ENCODE data around the gene KRT17.
"Not testable (repeated sequence)": the region's sequence is repeated elsewhere in the genome, so short reads cannot be mapped to it uniquely, and the experiment has no call there.

Gene KRT17

DNA sequence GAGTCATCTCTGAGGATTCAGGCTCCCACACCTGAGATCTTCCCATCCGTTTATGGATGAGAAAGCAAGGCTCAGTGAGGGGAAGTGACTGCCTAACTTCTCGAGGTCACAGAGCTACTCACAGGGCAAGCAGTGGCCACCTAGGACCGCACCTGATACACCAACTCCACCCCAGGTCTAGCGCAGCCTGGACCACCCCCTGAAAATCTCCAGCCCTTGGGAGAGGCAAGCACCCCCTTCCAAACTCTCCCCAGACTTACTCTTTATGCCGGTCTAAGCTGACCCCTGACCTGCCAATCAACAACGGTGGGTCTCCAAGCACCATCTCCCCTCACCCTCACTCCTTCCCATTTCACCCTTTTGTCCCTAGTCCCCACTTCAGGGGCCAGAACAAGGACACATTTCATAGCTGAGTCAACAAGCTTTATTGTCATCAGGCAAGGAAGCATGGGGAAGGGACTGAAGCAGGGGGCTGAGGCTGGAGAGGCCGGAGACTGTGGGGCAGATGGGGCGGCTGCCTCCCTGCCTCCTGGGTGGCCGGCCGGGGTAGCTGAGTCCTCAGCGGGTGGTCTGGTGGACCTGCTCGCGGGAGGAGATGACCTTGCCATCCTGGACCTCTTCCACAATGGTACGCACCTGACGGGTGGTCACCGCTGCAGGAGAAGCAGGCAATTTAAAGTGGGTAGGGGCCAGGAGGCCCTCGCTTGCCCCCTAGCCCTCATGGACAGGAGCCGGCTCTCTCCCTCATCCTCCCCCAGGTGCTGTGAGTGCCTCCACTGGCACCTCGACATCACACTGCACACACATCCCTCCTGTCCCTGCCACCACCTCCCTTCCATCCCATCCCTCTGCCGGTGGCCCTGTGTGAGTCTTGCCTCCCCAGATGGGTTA is 5.1 kb downstream of the KRT17 start:
- FAIRE-seq, result no peak

- no peak for FAIRE-seq
These were observed 5.9 kb downstream of the KRT17 start for GRCh38 chr17:41618341-41619035.

DNA sequence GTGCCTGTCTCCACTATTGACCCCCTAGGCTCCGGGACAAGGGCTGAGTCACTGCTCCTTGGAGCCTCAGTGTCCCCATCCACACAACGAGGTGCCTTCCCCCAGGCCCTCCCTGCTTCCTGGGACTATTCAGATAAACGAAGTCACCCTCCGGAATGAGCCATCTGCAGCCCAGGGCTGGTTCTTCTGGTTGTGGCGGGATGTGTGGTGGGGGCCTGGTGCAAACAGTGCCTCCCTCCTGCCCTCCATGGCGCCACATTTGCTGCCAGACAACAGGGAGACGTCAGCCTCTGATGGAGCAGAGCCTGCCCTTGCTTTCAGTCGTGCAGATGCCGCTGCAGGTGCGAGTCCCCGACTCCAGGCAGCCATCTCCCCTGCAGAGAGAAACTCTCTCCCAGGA is 6.7 kb downstream of the KRT17 start:
- no peak for FAIRE-seq

GRCh38 chr17:41617136-41617535 is 7.2 kb downstream of the KRT17 start:
- FAIRE-seq, result no peak

DNA sequence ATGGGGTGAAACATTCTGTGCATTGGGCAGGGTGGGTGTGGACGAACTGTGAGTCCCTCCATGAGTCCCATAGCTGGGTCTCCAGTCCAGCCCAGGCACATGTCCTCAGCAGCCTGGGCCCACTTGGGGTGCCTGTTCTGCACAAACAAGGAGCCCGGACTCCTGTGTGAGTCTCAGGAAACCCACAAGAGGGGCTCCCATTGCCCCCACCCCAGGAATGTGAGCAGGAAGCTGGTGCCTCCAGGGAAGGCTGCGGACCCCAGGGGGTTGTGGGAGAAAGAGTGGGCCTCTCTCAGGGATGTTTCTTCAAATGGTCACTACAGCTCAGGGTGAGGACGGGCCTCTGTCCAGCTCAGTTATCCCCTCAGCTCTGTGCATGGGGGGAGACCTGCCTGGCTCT is 7.9 kb downstream of the KRT17 start:
- FAIRE-seq, result not testable (repeated sequence)

GRCh38 chr17:41615454-41615853 is 8.9 kb downstream of the KRT17 start:
- FAIRE-seq, result no peak

- FAIRE-seq, result not testable (repeated sequence)
These were observed 9.6 kb downstream of the KRT17 start for GRCh38 chr17:41614767-41615166.

DNA sequence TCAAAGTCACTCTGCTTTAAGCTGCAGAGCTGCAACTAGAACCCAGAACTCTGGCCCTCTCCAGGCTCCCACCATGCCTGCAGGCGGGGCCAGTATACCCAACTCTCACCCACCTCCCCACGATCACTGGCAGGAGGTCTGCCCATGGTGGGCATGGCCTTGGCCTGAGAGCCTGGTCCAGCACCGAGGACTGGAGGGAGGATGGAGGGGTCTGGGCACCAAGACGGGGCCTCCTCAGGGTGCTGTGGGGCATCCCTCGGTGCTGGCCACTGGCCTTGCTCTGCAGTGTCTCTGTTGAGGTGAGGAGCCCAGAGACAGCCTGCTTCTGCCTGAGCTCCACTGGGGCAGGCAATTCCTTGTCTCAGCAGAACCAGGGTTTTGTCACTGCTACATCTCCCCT is 10.3 kb downstream of the KRT17 start:
- FAIRE-seq, result no peak

DNA sequence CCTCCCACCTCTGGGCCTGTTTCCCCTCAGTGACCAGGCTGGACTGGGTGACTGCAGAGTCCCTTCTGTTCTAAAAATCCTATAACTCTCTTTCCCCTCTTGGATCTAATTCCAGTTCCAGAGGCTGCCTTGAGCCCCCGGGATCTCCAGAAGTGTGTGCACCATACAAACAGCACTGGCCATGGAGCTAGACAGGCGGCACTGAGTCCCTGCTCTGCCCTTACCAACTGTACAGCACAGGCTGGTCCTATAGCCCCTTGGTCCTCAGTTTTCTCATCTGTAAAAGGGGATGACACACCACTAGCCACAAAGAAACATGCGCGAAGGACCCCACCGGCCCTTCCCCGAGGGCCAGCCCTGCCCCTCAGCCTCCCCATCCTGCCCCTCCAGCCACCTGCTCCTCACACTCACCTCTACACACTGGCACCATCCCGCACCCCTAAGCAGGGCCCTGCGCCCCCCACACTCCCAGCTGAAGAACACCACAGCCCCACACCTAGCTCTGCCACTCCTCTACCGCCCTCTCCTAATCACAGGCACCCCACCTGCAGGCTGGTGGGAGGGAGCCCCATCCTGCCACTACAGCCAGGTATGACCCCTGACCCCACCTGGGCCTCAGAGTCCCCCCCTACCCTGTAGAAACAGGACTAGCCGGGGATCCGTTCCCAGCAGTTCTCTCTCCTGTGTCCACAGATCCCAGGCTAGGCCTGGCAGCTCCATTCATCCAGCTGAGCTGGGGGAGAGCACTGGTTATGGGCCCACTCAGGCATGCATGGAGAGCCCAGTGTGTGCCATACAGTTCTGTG is 10.9 kb downstream of the KRT17 start:
- no peak for FAIRE-seq

GRCh38 chr17:41612376-41613160 is 11.8 kb downstream of the KRT17 start, which contains the start of gene KRT16:
Gene KRT16, minus strand, starts transcription at chr17:41612767. Its CDS starts 79 bp downstream, at chr17:41612688.
- not testable (repeated sequence) for FAIRE-seq

DNA sequence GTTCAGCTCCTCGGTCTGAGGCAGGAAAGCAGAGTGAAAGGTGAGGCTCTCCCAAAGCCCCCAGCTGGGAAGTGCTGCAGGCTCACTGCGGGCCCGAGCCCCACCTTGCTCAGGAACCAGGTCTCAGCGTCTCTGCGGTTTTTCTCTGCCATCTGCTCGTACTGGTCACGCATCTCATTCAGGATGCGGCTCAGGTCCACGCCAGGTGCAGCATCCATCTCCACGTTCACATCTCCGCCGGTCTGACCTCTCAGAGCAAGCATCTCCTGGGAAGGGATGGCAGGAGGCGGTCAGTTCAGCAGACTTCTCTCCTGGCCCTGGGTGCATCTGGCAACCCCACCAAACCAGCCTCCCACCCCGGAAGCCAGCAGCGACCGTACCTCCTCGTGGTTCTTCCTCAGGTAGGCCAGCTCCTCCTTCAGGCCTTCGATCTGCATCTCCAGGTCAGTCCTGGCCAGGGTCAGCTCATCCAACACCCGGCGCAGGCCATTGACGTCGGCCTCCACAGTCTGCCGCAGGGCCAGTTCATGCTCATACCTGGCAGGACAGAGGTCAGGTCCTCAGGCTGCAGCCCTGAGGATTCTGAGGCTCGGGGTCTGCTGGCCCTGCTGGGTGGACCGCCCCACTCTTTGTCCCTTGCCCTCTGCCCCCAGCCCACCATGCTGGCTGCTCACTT is 13.3 kb downstream of the KRT17 start:
- FAIRE-seq, result no peak

DNA sequence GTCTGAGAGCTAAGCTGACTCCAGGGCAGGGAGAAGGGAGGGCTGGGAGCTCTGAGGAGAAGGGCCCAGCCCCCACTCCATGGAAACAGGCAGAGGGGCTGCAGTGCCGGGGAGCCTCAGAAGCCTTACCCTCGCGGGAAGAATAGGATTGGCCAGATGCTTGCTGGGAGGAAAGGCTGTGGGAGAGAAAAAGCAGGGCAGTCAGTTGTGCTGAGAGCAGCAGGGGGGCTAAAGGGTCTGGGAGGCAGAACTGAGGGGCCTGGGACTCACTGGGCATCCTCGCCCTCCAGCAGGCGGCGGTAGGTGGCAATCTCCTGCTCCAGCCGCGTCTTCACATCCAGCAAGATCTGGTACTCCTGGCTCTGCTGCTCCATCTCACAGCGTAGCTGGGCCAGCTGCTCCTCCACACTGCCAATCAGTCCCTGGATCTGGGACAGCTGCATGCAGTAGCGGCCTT is 14.3 kb downstream of the KRT17 start:
- not testable (repeated sequence) for FAIRE-seq

DNA sequence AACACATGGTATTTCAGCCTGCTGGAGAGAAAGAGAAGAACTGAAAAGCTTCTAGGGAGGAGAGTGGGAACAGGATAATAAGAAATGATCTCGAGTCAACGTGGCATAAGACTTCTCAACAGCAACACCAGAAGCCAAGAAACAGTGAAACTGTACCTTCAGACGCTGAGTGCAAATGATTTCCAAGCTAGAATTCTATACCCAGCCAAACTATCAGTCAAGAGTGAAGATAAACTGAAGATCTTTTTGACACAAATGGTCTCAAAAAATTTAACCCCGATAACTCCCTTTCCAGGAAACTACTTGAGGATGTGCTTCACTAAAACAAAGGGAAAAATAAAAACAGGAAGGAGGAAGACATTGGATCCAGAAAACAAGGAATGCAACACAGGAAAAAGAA is 17.4 kb downstream of the KRT17 start:
- FAIRE-seq, result not testable (repeated sequence)

- FAIRE-seq, result no peak
These were observed 21.9 kb downstream of the KRT17 start for GRCh38 chr17:41602524-41602923.

DNA sequence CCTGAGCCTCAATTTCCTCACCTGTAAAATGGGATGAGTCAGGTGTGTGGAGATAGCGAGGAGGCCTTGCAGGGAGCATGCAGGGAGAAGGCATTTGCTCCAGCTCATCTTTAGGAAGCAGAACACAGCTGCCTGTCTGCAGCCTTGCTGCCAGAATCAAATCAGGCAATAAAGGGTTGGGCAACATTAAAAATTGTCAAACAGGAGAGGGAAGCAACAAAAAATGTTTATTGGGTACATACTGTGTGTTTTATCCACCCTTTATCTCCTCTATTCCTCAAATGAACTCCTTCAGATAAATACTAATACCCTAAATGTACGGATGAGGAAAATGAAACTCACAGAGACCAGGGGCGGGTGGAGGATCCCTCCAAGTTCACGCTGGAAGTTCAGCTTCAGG is 24.1 kb downstream of the KRT17 start:
- FAIRE-seq, result no peak

GRCh38 chr17:41599680-41600079 is 24.7 kb downstream of the KRT17 start:
- FAIRE-seq, result no peak

DNA sequence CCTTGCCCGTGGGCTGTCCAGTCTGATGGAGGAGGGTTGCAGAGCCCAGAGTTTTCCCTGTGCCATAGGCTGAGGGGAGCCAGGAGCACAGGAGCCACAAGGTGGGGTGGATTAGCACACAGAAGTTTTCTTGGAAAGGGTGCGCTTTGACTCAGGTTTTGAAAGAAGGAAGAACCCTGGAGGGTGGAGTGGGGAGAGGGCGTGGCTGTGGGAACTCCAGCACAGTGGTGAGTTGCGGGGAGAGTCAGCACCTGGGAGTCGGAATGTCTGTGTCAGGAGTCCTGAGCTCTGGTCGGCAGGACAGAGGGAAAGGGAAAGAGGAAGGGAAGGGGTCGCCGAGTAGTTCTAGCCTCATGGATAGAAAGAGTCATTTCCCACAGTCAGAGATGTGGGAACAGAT is 28.8 kb downstream of the KRT17 start:
- FAIRE-seq, result no peak

- FAIRE-seq, result no peak
These were observed 29.9 kb downstream of the KRT17 start for GRCh38 chr17:41594363-41594915.

GRCh38 chr17:41593306-41593981 is 30.9 kb downstream of the KRT17 start:
- FAIRE-seq, result no peak

- FAIRE-seq, result no peak
These were observed 31.6 kb downstream of the KRT17 start for GRCh38 chr17:41592601-41593305.
